GM21390 (cell line): ENCODE results near the gene ANTKMT.
A peak's percentile ranks its signal among the peaks of the same experiment; 100 is the strongest.

Experiments
- ATAC-seq: cut with Tn5 transposase; IDR thresholded peaks from one replicate; pipeline ENCODE4 v1.9.1; 2021; ENCODE audit not compliant: unreplicated experiment

Gene ANTKMT

GRCh38 chr16:714558-715476, 6.1 kb upstream of the ANTKMT start, which contains the start of gene METRN:
TSS of gene METRN (plus strand) at chr16:715118. CDS start at chr16:715290, 172 bp downstream.
- ATAC-seq, result peak; percentile 68

DNA sequence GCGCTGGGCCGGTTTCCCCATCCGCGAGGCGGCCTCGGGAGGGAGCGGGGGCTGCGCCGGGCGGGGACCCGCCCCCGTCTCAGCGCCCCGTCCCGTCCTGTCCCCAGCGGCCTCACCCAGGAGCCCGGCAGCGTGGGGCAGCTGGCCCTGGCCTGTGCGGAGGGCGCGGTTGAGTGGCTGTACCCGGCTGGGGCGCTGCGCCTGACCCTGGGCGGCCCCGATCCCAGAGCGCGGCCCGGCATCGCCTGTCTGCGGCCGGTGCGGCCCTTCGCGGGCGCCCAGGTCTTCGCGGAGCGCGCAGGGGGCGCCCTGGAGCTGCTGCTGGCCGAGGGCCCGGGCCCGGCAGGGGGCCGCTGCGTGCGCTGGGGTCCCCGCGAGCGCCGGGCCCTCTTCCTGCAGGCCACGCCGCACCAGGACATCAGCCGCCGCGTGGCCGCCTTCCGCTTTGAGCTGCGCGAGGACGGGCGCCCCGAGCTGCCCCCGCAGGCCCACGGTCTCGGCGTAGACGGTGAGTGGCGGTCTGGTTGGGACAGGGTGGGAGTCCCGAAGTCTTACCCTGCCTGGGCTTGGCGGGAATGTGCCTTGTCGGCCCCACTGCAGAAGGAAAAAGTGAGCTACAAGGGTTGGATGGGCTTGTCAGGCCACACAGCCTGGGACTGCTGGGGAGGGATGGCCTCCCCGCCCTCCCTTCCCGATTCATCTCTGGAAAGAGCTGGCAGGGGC, 5.3 kb upstream of the ANTKMT start:
- no peak for ATAC-seq

- ATAC-seq, result no peak
These were observed 4.8 kb upstream of the ANTKMT start for GRCh38 chr16:716200-716568.

GRCh38 chr16:716768-717325, 4.1 kb upstream of the ANTKMT start:
- ATAC-seq, result no peak

- ATAC-seq, result no peak
These were observed 3.3 kb upstream of the ANTKMT start for GRCh38 chr16:717450-718245.

- ATAC-seq, result no peak
These were observed 2.6 kb upstream of the ANTKMT start for GRCh38 chr16:718389-718788.

DNA sequence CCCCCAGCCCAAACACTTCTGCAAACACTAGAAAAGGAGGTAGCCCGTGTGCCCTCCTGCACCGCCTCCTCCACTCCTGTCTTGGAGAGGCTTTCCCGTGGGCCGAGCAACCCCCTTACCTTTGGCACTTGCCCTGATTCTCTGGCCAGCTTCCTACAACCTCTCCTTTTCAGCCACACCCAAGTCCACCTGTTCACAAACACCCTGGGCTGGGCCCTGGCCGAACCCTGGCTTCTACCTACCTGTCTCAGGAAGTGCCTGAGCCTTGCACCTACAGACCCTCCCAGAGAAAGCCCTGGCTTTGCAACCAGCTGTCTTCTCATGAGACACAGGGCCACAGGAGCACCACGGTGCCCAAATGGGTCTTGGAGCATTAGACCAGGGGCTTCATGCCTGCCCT, 2.0 kb upstream of the ANTKMT start:
- no peak for ATAC-seq

GRCh38 chr16:719815-720446, 1.0 kb upstream of the ANTKMT start:
- no peak for ATAC-seq

GRCh38 chr16:720447-720989, 428 bp upstream of the ANTKMT start:
- no peak for ATAC-seq

- ATAC-seq, result no peak
These were observed 1.0 kb downstream of the ANTKMT start for GRCh38 chr16:721765-722540.

DNA sequence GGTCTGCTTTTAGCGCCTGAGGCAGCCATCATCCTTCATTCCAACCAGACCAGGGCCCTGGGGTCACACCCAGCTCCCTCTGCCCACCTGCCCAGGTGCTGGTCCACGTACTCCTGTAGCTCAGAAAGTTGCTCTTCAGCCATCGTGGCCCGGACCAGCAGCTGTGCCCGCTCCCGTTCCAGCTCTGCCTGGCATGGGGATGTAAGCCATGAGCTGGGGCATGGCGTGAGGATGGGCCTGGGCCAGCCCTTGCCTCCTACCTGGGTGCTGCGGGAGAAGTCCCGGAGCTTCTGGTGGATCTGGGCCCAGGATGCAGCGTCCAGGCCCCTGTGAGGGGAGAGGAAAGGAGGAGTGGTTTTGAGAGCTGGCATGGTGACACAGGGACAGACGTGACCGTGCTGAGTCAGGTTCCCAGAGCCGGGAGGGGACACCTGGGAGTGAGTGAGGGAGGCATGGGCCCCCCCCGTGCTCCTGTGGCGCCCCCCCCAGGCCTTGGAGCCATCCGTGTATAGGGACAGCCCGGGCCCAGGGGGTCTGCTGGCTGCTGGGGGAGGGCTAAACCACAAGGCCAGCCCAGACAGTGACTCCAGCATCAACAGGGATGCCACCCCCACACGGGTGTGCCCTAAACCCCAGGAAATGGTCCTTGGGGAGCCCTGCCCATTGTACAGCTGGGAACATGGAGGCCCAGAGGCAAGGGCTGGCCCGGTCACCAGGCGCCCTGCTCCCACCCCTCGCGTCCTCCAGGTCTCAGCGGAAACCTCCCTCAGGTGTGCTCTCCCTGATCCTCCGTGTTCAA, 2.1 kb downstream of the ANTKMT start:
- no peak for ATAC-seq

- no peak for ATAC-seq
These were observed 2.7 kb downstream of the ANTKMT start for GRCh38 chr16:723695-724094.

DNA sequence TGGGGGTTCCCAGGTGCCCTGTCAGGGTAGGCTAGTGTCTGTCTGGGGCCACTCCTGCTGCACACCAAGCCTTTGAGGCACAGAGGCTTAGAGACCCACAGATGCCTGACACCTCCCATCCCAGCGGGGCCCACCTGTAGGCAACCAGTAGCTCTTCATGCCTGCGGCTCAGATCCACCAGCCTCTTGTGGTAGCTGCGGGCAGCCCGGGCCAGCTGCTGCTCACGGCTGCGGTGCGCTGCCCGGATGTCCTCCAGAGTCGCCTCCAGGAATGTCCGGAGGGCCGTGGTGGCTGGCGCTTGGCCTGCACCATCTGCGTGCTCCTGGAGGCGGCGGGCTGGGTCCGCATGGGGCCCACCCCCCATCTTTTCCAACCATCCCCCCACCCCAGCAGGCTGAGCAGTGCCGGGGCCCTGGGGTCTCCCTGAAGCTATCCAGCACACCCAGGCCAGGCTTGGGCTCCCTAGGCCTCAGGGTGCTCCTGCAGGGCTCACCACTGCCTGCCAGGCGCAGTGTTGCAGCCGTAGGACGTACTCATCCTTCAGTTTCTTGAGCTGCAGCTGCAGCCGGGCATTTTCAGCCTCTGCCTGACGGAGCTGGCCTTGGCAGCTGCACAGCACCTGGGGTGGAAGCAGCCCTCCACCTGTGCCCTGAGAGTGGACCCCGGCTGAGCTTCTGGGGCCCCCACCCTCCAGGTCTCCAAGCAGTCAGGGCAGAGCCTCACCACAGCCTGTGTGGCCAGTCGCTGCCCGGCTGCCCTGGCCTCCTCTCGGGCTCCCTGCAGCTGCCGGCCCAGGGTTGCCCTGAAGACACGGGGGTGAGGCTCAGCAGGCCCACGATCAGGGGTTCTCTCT, 3.5 kb downstream of the ANTKMT start:
- ATAC-seq, result no peak

DNA sequence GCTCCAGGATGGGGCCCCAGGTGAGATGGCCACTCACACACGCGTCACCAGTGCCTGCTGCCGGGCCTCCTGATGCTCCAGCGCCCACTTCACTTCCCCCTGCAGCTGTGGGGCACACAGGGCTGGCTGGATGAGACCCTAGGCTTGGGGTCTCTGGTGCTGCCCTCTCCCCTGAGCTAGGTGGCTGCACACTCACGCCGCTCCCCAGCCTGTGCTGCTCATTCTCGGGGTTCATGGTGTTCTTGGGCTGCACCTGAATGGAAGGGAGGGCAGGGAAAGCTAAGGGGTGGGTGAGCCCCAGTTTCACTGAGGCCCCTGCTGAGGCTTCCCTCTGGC, 4.1 kb downstream of the ANTKMT start:
- no peak for ATAC-seq

GRCh38 chr16:725463-726187, 4.7 kb downstream of the ANTKMT start:
- ATAC-seq, result no peak

DNA sequence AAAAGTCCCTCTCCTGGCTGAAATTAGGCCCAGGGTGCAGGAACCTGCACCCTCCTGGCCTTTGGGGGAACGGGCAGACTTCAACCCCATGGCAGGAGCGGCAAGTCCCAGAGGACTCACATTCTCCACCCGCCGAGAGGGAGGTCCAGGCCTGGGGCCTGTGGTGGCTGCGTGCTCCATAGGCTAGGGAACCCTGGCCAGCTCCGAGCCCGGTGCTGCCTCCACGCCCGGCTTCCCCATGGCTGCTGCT, 5.2 kb downstream of the ANTKMT start:
- ATAC-seq, result no peak

- ATAC-seq, result no peak
These were observed 5.7 kb downstream of the ANTKMT start, which contains the start of the genes CCDC78 and HAGHL for GRCh38 chr16:726438-727290. TSS of gene CCDC78 (minus strand) at chr16:726443. CDS start at chr16:726367, 76 bp downstream. TSS of gene HAGHL (plus strand) at chr16:727106. CDS start at chr16:727510, 404 bp downstream.
